Neural cell (in vitro differentiated cells): ENCODE data around the gene SSBP2.

ENCODE experiments used
- CTCF ChIP-seq: fragments of 450-650 bp; IDR thresholded peaks from 2 replicates; pipeline ENCODE4 v1.5.1; 2014; ENCODE audit warnings: antibody characterized with exemption, mild to moderate bottlenecking, moderate library complexity; ENCODE audit not compliant: poor library complexity, severe bottlenecking
- EP300 ChIP-seq: fragments of 450-650 bp; conservative IDR thresholded peaks from 2 replicates; pipeline ENCODE4 v1.6.1; 2014; ENCODE audit warnings: antibody characterized with exemption, mild to moderate bottlenecking, moderate library complexity; ENCODE audit not compliant: poor library complexity, severe bottlenecking
- EZH2 ChIP-seq: fragments of 200-600, 300-800 bp; shearing (Covaris generic), sonication (generic); IDR thresholded peaks from 2 replicates; pipeline ENCODE4 v1.6.1; 2014; ENCODE audit warnings: antibody characterized with exemption, low read length, borderline replicate concordance, mild to moderate bottlenecking; ENCODE audit not compliant: insufficient read depth, poor library complexity, severe bottlenecking
- MXI1 ChIP-seq: fragments of 450-650 bp; conservative IDR thresholded peaks from 2 replicates; pipeline ENCODE4 v1.6.1; 2014; ENCODE audit warnings: antibody characterized with exemption, mild to moderate bottlenecking; ENCODE audit not compliant: poor library complexity, severe bottlenecking
- POLR2AphosphoS5 ChIP-seq: IDR thresholded peaks from 2 replicates; pipeline ENCODE4 v1.6.1; 2012
- RAD21 ChIP-seq: fragments of 450-650 bp; conservative IDR thresholded peaks from 2 replicates; pipeline ENCODE4 v1.6.1; 2014; ENCODE audit warnings: antibody characterized with exemption, mild to moderate bottlenecking, moderate library complexity
- TAF1 ChIP-seq: IDR thresholded peaks from 2 replicates; pipeline ENCODE4 v1.6.1; 2012; ENCODE audit warnings: low read depth
- TF ChIP-seq, protein P1 (sequence below): IDR thresholded peaks from 2 replicates; pipeline ENCODE4 v1.6.1; 2012; ENCODE audit warnings: borderline replicate concordance

GRCh38 chr5:81606150-81606549, 144.7 kb downstream of the SSBP2 start:
- TF ChIP-seq CTCF (no peak), EZH2 (no peak), EP300 (no peak), POLR2AphosphoS5 (no peak), MXI1 (no peak), TAF1 (no peak), RAD21 (no peak)
- TF ChIP-seq, protein P1, sequence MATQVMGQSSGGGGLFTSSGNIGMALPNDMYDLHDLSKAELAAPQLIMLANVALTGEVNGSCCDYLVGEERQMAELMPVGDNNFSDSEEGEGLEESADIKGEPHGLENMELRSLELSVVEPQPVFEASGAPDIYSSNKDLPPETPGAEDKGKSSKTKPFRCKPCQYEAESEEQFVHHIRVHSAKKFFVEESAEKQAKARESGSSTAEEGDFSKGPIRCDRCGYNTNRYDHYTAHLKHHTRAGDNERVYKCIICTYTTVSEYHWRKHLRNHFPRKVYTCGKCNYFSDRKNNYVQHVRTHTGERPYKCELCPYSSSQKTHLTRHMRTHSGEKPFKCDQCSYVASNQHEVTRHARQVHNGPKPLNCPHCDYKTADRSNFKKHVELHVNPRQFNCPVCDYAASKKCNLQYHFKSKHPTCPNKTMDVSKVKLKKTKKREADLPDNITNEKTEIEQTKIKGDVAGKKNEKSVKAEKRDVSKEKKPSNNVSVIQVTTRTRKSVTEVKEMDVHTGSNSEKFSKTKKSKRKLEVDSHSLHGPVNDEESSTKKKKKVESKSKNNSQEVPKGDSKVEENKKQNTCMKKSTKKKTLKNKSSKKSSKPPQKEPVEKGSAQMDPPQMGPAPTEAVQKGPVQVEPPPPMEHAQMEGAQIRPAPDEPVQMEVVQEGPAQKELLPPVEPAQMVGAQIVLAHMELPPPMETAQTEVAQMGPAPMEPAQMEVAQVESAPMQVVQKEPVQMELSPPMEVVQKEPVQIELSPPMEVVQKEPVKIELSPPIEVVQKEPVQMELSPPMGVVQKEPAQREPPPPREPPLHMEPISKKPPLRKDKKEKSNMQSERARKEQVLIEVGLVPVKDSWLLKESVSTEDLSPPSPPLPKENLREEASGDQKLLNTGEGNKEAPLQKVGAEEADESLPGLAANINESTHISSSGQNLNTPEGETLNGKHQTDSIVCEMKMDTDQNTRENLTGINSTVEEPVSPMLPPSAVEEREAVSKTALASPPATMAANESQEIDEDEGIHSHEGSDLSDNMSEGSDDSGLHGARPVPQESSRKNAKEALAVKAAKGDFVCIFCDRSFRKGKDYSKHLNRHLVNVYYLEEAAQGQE: no peak
